A549 (cell line): ENCODE results near the gene NEU4. TPM values are rescaled to one million over a fixed set of nuclear protein-coding genes. Genes with fewer than 3 reads are reported as not detected.

Experiments used
- ATAC-seq, 2 experiments: fragments of 200-7000 bp in 1 of 2; fragments of >200 bp in 1 of 2; cut with Nextera tagmentation in 1 of 2; cut with Tn5 transposase in 1 of 2; 3 replicates each; pipeline versions ENCODE4 v1.8.0 to v1.9.1; 2018 to 2020; ENCODE audit warnings: mild to moderate bottlenecking in 1 of 2, moderate library complexity in 1 of 2
- CTCF ChIA-PET: fragments of 300-600 bp; sonication (Branson Sonifier 250); formaldehyde crosslinking; extraction: SDS; loops from one replicate; lab custom pipeline; 2021; ENCODE audit warnings: antibody characterized with exemption, inconsistent platforms; lab: Yijun Ruan, JAX
- POLR2A ChIA-PET: fragments of 350-600 bp; formaldehyde crosslinking; extraction: SDS; loops from one replicate; lab custom pipeline; 2021; ENCODE audit warnings: antibody characterized with exemption, inconsistent platforms; lab: Yijun Ruan, JAX
- DNase-seq, 2 experiments: peaks; one replicate each; pipeline versions ENCODE4 v3.0.0 to v3.0.0-alpha.2; 2011 to 2016; ENCODE audit warnings: low read depth in 1 of 2, low spot score in 1 of 2
- FAIRE-seq: peaks from 2 replicates; lab custom pipeline; 2011; peaks lifted over from hg19 to GRCh38; lab: Jason Lieb, UNC
- H3K27ac ChIP-seq, 2 experiments: fragments of >200 bp; sonication (Bioruptor Twin); formaldehyde crosslinking; 3 replicates each; pipeline ENCODE4 v1.5.1; 2016 to 2017
- H3K4me1 ChIP-seq: fragments of >200 bp; sonication (Bioruptor Twin); formaldehyde crosslinking; 3 replicates; pipeline ENCODE4 v1.6.1; 2016
- H3K4me2 ChIP-seq: fragments of >200 bp; sonication (Bioruptor Twin); formaldehyde crosslinking; 3 replicates; pipeline ENCODE4 v1.6.1; 2016
- H3K4me3 ChIP-seq: fragments of >200 bp; sonication (Bioruptor Twin); formaldehyde crosslinking; 3 replicates; pipeline ENCODE4 v1.5.1; 2016
- H3K9me3 ChIP-seq: fragments of >200 bp; sonication (Bioruptor Twin); formaldehyde crosslinking; 3 replicates; pipeline ENCODE4 v1.6.1; 2016
- CBX8 ChIP-seq: fragments of 200-600 bp; sonication (generic); IDR thresholded peaks from 2 replicates; pipeline ENCODE4 v1.6.1; 2016
- CEBPB ChIP-seq, 2 experiments: fragments of >200 bp in 1 of 2; sonication (Bioruptor Twin) in 1 of 2; formaldehyde crosslinking in 1 of 2; IDR thresholded peaks; 2 replicates each; pipeline ENCODE4 v1.6.1; 2012 to 2016
- CHD2 ChIP-seq: fragments of 150-350 bp; IDR thresholded peaks from 2 replicates; pipeline ENCODE4 v1.6.1; 2014; ENCODE audit warnings: low read length; ENCODE audit not compliant: partially characterized antibody
- EHMT2 ChIP-seq: fragments of 200-600 bp; sonication (generic); IDR thresholded peaks from 2 replicates; pipeline ENCODE4 v1.6.1; 2016; ENCODE audit warnings: antibody characterized with exemption, low read depth, mild to moderate bottlenecking, moderate library complexity
- ESRRA ChIP-seq: fragments of 150-350 bp; IDR thresholded peaks from 2 replicates; pipeline ENCODE4 v1.6.1; 2014; ENCODE audit warnings: mild to moderate bottlenecking, low read length, borderline replicate concordance
- FOSL2 ChIP-seq, 2 experiments: fragments of 450-650 bp in 1 of 2; fragments of >200 bp in 1 of 2; sonication (Bioruptor Twin) in 1 of 2; formaldehyde crosslinking; IDR thresholded peaks; 2 replicates each; pipeline versions ENCODE4 v1.5.0 to v1.6.1; 2016 to 2020; ENCODE audit warnings: mild to moderate bottlenecking in 1 of 2, moderate library complexity in 1 of 2
- HEYL ChIP-seq: fragments of 250-450 bp; sonication (Bioruptor Pico); IDR thresholded peaks from 2 replicates; pipeline ENCODE4 v1.8.0; 2021; ENCODE audit warnings: mild to moderate bottlenecking, moderate library complexity
- HOXB13 ChIP-seq: fragments of 250-450 bp; sonication (Bioruptor Pico); IDR thresholded peaks from 2 replicates; pipeline ENCODE4 v1.5.0; 2020; ENCODE audit warnings: low read depth, mild to moderate bottlenecking, moderate library complexity
- HOXB5 ChIP-seq: fragments of 250-450 bp; sonication (Bioruptor Pico); IDR thresholded peaks from 2 replicates; pipeline ENCODE4 v1.5.0; 2020; ENCODE audit warnings: mild to moderate bottlenecking, moderate library complexity
- KDM5A ChIP-seq: fragments of 200-600 bp; sonication (generic); IDR thresholded peaks from 2 replicates; pipeline ENCODE4 v1.6.1; 2016; ENCODE audit warnings: antibody characterized with exemption, mild to moderate bottlenecking
- MAFK ChIP-seq: fragments of 450-650 bp; IDR thresholded peaks from 2 replicates; pipeline ENCODE4 v1.6.1; 2014; ENCODE audit not compliant: partially characterized antibody
- NR3C1 ChIP-seq: fragments of >200 bp; sonication (Bioruptor Twin); formaldehyde crosslinking; IDR thresholded peaks from 3 replicates; pipeline ENCODE4 v1.6.1; 2017
- PHF8 ChIP-seq: fragments of 200-600 bp; sonication (generic); IDR thresholded peaks from 2 replicates; pipeline ENCODE4 v1.6.1; 2016; ENCODE audit warnings: low read depth, mild to moderate bottlenecking, antibody characterized with exemption, moderate library complexity, borderline replicate concordance
- POLR2A ChIP-seq: IDR thresholded peaks from 2 replicates; pipeline ENCODE4 v1.6.1; 2012; ENCODE audit warnings: mild to moderate bottlenecking, low read length
- POLR2AphosphoS2 ChIP-seq: conservative IDR thresholded peaks from 2 replicates; pipeline ENCODE4 v1.6.1; 2012; ENCODE audit warnings: low read length, improper control_type of control experiment, inconsistent platforms
- RFX5 ChIP-seq: fragments of 450-650 bp; IDR thresholded peaks from 2 replicates; pipeline ENCODE4 v1.7.1; 2014; ENCODE audit warnings: antibody characterized with exemption, mild to moderate bottlenecking, moderate library complexity
- RNF2 ChIP-seq: fragments of 200-600 bp; sonication (generic); IDR thresholded peaks from 2 replicates; pipeline ENCODE4 v1.6.1; 2016; ENCODE audit warnings: low read depth, mild to moderate bottlenecking, antibody characterized with exemption, moderate library complexity, borderline replicate concordance
- SMC3 ChIP-seq: fragments of >200 bp; sonication (Bioruptor Twin); formaldehyde crosslinking; IDR thresholded peaks from 3 replicates; pipeline ENCODE4 v1.6.1; 2018; ENCODE audit warnings: inconsistent platforms
- TP53 ChIP-seq: fragments of 250-450 bp; sonication (Bioruptor Pico); IDR thresholded peaks from 2 replicates; pipeline ENCODE4 v1.5.0; 2021; ENCODE audit warnings: mild to moderate bottlenecking, moderate library complexity
- ZNF302 ChIP-seq: fragments of 250-450 bp; sonication (Bioruptor Pico); IDR thresholded peaks from 2 replicates; pipeline ENCODE4 v1.9.0; 2021; ENCODE audit warnings: inconsistent platforms, mild to moderate bottlenecking, moderate library complexity
- WGBS: methylation state at CpG from one replicate; pipeline ENCODE4 v1.1.6; 2017; ENCODE audit errors: missing lambda C conversion rate; 5-methylcytosine and 5-hydroxymethylcytosine counted together
- polyA plus RNA-seq, 4 experiments: library from polyadenylated mRNA; depleted of rRNA in 3 of 4; stranded (reverse); fragments of >200 nt; fragmentation: RNase III in 1 of 4; extraction: RNeasy Plus Mini Kit Qiagen cat#74134 plus additional on column Dnase treatment in 1 of 4; gene quantifications; 2 replicates in 3 of 4; 3 replicates in 1 of 4; pipeline ENCODE4 v1.2.3, GENCODE V29; 2011 to 2017
- TF ChIP-seq, protein P1 (sequence below): fragments of >200 bp; sonication (Bioruptor Twin); formaldehyde crosslinking; IDR thresholded peaks from 3 replicates; pipeline ENCODE4 v1.6.1; 2016
- TF ChIP-seq, protein P2 (sequence below): fragments of >200 bp; sonication (Bioruptor Twin); formaldehyde crosslinking; IDR thresholded peaks from 2 replicates; pipeline ENCODE4 v1.6.1; 2016
- TF ChIP-seq, protein P3 (sequence below): IDR thresholded peaks from 2 replicates; pipeline ENCODE4 v1.6.1; 2012
- TF ChIP-seq, protein P4 (sequence below): IDR thresholded peaks from 2 replicates; pipeline ENCODE4 v1.6.1; 2012; ENCODE audit warnings: low read depth, borderline replicate concordance
- TF ChIP-seq, protein P5 (sequence below): IDR thresholded peaks from 2 replicates; pipeline ENCODE4 v1.6.1; 2012

The NEU4 gene
- polyA plus RNA-seq, 2 of the 4 experiments (the other 2 are of a cell fraction), result 0.13 to 0.19 TPM

DNA sequence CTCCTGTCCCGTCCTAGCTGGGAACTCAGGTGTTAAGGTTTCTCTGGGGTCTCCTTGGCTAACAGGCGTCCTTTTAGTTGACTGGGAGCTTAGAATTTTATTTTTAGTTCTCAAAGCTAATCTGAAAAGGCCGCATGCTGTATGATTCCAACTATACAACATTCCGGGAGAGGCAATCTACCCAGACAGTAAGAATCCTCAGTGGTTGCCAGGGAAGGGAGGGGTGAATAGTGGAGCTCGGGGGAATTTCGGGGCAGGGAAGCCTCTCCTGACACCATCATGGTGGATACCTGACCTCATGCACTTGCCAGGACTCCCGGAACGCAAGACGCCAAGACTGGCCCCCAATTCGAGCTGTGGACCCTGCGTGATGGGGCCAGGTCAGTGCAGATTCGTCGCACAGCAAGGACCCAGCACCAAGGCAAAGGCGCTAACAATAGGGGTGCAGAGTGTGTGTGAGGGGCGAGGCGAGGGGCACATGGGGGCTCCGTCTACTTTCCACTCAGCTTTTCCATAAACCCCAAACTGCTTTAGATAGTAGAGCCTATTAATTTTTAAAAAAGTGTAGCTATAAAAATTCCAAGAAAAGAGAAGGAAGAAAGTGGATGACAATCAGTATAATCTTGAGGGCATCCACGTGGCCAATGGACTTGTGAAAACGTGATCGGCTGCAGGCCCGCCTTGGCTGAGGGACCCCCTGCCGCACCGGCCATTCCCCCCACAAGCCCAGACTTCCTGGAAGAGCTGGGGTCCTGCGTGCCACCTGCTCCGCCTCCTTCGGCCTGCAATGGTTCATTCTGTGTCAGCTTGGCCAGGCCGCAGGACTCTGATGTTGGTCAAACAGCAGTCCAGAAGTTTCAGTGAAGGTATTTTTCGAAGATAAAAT, 32.4 kb downstream of the NEU4 start:
- WGBS, result 85% methylated on average over 28 of the region's 28 CpGs
- no peak for DNase-seq
- H3K4me1 ChIP-seq, result peaks cover 5% of the 10 kb centered on the region; the same call in 1 of the 3 replicates
- H3K27ac ChIP-seq, result no peak overlapping the region
- FAIRE-seq, result no peak
- ATAC-seq, result no peak
- H3K4me2 ChIP-seq, result no peak overlapping the region
- ChIA-PET CTCF (interaction anchor here (1.2 to 1.6 kb wide), 3 partner anchors 13 to 101 kb away, joined by 3 to 6 read pairs (median 3); no protein-coding TSS in a partner anchor), POLR2A (no interaction called here)
- TF ChIP-seq, protein P1, sequence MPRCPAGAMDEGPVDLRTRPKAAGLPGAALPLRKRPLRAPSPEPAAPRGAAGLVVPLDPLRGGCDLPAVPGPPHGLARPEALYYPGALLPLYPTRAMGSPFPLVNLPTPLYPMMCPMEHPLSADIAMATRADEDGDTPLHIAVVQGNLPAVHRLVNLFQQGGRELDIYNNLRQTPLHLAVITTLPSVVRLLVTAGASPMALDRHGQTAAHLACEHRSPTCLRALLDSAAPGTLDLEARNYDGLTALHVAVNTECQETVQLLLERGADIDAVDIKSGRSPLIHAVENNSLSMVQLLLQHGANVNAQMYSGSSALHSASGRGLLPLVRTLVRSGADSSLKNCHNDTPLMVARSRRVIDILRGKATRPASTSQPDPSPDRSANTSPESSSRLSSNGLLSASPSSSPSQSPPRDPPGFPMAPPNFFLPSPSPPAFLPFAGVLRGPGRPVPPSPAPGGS, result no peak
- TF ChIP-seq CHD2 (no peak), KDM5A (no peak), RFX5 (no peak), ZNF302 (no peak), CBX8 (no peak), HEYL (CRISPR knock-in tag) (no peak)
- TF ChIP-seq, protein P2, sequence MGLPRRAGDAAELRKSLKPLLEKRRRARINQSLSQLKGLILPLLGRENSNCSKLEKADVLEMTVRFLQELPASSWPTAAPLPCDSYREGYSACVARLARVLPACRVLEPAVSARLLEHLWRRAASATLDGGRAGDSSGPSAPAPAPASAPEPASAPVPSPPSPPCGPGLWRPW, result no peak
- TF ChIP-seq, protein P3, sequence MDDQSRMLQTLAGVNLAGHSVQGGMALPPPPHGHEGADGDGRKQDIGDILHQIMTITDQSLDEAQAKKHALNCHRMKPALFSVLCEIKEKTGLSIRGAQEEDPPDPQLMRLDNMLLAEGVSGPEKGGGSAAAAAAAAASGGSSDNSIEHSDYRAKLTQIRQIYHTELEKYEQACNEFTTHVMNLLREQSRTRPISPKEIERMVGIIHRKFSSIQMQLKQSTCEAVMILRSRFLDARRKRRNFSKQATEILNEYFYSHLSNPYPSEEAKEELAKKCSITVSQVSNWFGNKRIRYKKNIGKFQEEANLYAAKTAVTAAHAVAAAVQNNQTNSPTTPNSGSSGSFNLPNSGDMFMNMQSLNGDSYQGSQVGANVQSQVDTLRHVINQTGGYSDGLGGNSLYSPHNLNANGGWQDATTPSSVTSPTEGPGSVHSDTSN, result no peak
- no peak overlapping the region for H3K4me3 ChIP-seq
- H3K9me3 ChIP-seq, result no peaks in the 10 kb centered on the region

DNA sequence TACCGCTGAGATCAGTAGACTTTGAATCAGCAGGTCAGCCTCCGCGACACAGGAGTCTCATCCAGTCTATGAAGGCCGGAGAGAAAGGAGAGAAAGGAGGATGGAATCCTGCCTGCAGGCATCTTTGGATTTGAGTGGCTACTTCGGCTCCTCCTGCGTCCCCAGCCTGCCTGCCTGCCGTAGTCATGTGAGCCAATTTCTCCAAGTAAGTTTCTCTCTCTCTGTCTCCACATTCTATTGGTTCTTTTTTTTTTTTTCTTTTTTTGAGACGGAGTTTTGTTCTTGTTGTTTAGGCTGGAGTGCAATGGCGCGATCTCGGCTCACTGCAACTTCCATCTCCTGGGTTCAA, 33.0 kb downstream of the NEU4 start:
- POLR2A ChIA-PET, result no interaction called here
- no peak overlapping the region for H3K4me3 ChIP-seq
- no peak for FAIRE-seq
- no peak overlapping the region for H3K27ac ChIP-seq
- DNase-seq, result no peak
- TF ChIP-seq KDM5A (no peak), SMC3 (no peak), TP53 (CRISPR knock-in tag) (no peak), CEBPB (IDR thresholded peaks at IDR 0.05) (no peak), MAFK (no peak), POLR2AphosphoS2 (no peak), HOXB5 (CRISPR knock-in tag) (no peak), POLR2A (no peak), ESRRA (no peak), RNF2 (no peak), EHMT2 (no peak), HOXB13 (no peak), FOSL2 (IDR thresholded peaks at IDR 0.05) (no peak), FOSL2 (CRISPR knock-in tag; IDR thresholded peaks at IDR 0.05) (no peak), NR3C1 (no peak), PHF8 (no peak), ZNF302 (no peak)
- TF ChIP-seq, protein P4, sequence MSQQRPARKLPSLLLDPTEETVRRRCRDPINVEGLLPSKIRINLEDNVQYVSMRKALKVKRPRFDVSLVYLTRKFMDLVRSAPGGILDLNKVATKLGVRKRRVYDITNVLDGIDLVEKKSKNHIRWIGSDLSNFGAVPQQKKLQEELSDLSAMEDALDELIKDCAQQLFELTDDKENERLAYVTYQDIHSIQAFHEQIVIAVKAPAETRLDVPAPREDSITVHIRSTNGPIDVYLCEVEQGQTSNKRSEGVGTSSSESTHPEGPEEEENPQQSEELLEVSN, result no peak
- TF ChIP-seq, protein P5, sequence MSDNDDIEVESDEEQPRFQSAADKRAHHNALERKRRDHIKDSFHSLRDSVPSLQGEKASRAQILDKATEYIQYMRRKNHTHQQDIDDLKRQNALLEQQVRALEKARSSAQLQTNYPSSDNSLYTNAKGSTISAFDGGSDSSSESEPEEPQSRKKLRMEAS, result no peak
- TF ChIP-seq, protein P2, result no peak
- TF ChIP-seq, protein P1, result no peak
- no peak overlapping the region for H3K4me2 ChIP-seq
- H3K4me1 ChIP-seq, result peaks cover 5% of the 10 kb centered on the region; the same call in 1 of the 3 replicates
- H3K9me3 ChIP-seq, result no peaks in the 10 kb centered on the region
- CTCF ChIA-PET, result interaction anchor here (1.2 to 1.4 kb wide), 2 partner anchors 12 to 102 kb away, joined by 3 read pairs; no protein-coding TSS in a partner anchor
- no peak for ATAC-seq
- WGBS, result 86% methylated on average over 11 of the region's 11 CpGs
